GM21786 (cell line): ENCODE measurements around the gene HOXA6.

ENCODE experiments used
- ATAC-seq: cut with Tn5 transposase; IDR thresholded peaks from one replicate; pipeline ENCODE4 v1.9.1; 2021; ENCODE audit not compliant: unreplicated experiment

HOXA6 gene

DNA sequence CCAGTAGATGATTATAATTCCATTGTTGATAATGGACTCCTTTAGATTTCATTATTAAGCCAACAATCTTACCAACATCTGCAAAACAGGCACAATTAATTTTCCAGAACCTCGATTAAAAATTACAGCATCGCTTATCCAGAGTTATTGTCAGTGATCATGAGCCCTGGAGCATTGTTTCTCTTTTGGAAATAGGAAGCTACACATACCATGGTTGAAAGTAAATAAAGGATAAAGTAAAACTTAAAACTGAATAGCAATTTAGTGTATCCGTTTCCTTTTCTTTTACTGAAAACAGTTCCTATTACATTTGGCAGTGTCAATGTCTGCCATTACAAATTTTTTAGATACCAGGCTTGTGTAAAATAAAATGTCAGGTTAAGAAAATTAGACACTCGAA is 35.2 kb downstream of the HOXA6 start:
- no peak for ATAC-seq

DNA sequence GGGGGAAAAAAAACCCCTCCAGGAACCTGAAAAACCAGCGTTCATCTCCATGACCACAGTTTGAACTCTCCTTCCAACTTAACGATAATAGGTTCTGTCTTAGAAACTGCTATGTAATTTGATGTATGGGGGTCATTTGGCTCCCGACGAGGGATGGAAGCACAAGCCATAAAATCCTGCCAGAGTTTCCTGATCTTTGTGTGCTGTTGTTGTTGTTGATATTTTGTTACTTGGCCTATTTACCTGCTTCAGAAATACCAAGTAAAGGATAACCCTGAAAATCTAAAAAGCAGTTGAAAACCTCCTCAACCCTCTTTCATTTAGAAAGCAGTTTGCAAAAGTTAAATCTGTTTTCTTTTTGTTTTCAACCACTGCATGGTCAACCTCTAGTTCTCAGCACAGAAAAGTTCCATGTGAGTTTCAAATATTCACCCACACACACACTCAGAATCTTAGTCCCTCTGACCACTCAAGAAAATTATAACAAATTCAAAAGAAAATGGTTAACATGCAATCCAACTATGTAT is 35.8 kb downstream of the HOXA6 start:
- ATAC-seq, result no peak

DNA sequence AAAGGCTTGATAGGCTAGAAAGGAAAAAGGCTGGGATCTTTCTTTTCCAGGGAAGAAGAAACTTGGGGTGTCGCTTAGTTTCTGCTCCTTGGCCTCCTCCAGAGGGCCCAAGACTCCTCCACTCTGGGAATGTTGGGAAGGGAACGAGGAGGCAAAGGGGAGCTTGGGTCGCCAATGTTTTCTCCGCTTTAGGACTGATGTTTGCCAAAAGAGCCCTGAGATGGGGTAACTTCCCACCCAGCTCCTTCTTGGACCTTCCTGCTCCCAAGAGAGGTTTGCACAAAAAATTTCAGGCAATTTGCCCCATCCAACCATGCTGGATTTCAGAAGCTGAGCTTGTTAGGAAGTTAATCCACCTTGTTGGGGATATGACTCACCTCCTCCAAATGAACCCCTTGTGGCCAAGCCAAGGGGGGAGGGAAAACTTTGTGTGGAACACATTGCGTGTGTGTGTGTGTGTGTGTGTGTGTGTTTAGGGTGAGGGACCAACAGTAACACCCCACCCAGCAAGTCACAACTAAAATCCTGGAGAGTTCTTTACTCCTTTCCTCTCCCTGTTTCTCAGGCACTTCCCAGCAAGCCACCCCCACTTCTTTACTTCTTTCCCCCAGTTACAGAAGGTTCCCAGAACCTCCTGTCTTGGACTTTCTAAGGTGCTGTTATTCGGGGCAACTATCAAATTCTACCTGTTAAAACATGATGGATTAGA is 36.4 kb downstream of the HOXA6 start:
- ATAC-seq, result no peak

DNA sequence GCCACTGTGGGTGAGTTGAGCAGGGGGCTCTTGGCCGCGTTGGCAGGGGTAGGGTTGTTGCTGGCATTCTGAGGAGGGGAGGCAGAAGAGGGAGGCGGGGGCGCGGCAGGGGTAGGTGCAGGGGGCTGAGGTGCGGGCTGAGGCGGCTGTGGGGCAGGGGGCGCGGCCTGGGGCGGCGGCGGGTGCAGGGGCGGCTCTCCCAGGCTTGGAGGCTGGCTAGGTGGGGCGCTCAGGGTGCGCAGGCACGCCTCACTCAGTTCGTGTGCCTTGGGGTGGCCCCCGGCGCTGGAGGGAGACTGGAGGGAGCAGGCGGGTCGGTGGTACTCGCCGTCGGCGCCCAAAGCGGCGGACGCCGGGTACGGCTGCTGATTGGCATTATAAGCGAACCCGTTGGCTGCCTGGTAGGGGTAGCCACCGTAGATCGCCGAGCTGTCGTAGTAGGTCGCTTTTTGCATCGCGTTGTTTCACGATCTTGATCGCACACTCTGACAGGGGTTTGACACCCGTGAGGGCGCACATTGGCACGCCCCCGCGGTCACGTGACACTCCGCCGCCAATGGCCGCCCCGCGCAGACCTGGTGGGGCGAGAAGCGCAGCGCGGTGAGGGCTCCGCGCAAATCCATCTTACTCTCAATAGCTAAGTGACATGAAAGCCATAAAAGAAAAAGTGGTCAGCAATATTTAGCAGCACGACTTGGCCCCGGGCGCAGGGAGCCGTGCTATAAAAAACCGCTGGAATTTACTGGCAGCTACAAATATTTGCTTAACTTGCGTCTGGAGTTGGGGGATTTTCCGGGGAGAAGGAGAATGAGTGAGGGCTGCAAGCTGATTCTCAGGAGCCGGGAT is 37.2 kb downstream of the HOXA6 start:
- no peak for ATAC-seq

DNA sequence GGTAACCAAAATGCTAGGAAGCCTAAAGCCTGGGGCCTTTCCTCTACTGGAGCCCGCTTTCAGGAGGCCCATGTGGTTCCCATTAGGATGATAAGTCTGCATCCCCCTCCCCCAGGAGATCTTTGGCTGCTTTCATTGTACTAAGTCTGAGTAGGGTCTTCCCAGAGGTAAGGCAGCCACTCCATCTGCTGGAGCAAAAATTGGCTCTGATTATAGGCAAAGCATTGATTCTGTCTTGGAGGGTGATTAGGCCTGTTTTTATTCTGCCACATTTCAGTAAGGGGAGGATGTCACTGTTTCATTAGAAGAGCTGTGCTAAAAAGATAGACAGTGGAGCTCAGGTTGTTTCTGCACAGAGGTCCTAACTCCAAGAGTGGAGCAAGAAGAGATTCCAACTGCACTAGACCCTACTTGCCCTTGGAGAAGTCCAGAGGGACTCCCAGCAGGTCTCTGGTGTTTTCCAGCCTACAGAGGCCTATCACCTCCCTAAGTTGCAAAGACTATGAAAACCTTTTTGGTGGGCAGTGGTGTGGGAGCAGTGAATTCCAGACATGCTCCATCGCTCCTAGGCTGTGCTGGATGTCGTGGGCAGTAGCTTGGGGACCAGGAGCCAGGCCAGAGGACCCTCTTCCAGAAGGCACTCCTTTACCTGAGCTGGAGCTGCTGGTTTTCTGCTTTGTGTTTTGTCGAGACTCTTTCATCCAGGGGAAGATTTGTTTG is 37.9 kb downstream of the HOXA6 start:
- no peak for ATAC-seq

DNA sequence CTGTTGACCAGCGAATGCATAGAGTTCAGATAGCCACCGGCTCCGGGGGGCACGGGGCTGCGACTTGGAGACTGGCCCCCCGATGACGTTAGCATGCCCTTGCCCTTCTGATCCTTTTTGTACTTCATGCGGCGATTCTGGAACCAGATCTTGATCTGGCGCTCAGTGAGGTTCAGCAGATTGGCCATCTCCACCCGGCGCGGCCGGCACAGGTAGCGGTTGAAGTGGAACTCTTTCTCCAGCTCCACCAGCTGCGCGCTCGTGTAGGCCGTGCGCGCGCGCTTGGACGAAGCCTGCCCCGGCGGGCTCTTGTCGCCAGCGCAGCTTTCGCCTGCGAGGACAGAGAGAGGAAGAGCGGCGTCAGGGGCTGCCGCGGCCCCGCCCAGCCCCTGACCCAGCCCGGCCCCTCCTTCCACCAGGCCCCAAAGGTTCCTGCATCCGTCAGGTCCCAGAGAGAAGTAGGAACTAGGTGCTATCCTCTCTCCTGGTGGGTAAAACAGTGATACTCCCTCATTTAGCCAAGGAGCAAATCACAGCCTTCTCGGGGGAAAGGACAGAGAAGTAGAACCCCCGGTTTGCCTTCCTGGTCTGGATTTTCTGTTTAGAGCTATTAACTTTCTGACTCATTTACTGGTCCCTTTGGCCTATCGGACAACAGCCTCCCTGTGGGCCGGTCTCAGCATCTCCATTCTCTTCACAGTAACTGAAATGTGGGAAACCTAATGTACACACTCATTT is 39.0 kb downstream of the HOXA6 start:
- no peak for ATAC-seq

DNA sequence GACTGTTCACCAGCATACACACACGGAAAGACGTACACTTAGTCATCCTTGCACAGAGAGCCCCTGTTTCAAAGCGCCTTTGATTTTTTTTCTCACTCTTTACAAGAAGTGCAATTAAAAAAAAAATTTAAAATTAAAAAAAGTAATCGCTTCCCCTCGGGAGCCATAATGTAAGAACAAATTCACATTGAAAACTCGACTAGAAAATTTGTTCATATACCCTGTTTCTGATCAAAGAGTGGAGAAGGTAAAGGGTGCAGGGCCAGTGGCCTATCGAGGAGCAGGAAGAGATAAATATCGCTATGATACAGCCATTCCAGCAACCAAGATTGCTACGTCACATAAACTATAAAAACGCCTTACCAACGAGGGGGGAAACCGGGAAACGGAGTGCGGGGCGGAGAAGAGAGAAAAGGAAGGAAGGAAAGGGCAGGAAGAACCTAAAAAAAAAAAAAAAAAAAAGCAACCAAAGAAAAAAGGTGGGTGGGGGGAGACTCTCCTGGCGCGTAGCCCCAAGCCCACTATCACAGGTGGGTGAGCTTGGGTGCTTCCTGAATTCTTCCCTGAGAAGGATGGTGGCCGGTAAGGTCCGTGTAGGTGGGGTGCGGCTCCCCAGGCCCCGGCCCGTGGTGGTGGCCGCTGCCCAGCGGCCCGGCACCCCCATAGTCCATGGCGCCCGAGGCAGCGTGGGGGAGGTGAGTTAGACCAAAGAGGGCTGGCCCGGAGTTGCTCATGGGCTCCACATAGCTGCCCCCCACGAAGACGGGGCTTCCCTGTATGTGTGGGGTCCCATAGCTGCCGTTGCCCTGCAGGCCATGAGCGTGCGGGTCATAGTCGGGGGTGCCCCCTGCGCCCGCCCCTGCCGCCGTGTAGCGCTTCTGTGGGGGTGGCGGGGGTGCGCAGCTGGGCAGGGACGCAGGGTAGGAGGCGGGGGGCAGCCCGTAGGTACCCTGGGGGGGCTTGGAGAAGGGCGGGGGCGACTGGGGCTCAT is 39.9 kb downstream of the HOXA6 start:
- ATAC-seq, result no peak

DNA sequence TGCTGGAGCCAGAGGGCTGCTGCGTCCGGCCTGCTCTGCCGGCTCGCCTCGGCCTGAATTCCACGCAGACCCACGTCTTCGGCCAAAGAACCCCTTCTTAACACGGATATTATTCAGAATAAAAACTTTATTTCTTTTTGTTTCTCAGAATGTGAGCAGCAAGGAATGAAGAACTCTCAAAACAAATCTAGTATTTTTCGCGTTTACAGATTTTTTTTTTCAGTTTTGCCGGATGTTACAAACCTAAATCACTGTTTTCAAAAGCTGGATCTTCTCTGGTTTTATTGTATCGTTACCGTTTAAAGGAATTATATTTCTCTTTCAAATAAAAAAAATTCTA is 40.7 kb downstream of the HOXA6 start:
- ATAC-seq, result no peak

DNA sequence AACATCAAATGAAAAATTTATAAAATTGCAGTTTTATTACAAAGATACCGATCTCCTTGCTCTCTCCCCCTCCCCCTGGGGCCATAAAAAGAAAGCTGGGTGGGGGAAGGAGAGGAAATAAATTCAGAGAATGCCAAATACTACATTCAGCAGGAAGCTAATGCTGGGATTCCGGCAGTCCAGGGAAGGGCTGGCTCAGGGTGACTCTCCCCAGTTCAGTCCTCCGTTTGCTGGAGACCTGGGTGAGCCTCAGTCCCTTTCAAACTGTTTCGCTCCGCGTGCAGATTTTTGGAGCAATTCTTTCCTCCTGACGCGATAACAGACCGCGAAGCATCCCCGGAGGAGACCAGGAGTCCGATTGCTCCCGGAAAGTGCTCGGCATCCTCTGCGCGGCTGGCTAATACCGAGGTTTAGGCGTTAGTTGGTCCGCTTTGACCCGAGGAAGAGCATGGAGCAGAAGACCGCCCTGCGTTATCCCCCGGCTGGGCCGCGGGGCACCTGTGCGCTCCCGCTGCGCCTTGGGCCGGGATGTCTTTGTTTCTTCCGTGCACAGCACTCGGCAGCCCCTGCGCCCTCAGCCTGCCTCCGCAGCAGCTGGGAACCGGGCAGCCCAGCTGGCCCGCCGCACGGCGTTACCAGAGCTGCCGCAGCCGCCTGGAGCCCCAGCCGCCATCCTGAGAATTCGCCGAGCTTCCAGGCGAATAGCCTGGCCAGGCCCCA is 41.2 kb downstream of the HOXA6 start:
- ATAC-seq, result no peak

DNA sequence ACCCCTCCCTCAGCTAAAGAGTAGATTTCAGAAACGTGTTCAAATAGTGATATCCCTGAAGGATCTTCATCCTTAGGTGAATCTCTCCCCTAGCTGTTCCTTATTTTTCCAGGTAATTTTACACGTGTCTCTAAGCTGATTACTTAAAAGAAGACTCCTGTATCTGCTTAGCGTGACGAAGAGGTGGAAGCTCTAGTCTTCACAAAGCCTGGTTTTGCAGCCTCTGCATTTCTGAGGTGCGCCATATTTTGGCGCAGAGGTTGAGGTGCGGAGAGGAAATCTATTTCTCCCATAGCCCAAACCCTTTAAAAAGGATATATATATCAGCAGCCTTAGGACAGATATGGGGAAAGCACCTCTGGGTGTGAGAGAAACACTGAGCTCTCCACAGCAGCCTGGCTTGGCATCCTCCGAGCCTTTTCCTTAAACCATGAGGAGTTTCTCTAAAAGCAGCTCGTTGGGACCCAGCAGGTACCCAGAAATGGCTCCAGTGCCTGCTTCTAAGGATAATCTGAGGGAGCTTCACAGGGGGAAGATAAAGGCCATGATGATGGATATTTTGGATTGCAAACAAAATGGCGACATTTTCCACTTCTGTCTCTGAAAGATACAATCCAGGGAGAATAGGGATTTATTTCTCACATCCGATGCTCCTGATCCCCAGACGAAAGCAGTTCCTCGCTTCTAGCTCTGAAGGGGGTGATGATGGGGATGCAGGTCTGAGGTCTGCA is 42.1 kb downstream of the HOXA6 start:
- no peak for ATAC-seq

DNA sequence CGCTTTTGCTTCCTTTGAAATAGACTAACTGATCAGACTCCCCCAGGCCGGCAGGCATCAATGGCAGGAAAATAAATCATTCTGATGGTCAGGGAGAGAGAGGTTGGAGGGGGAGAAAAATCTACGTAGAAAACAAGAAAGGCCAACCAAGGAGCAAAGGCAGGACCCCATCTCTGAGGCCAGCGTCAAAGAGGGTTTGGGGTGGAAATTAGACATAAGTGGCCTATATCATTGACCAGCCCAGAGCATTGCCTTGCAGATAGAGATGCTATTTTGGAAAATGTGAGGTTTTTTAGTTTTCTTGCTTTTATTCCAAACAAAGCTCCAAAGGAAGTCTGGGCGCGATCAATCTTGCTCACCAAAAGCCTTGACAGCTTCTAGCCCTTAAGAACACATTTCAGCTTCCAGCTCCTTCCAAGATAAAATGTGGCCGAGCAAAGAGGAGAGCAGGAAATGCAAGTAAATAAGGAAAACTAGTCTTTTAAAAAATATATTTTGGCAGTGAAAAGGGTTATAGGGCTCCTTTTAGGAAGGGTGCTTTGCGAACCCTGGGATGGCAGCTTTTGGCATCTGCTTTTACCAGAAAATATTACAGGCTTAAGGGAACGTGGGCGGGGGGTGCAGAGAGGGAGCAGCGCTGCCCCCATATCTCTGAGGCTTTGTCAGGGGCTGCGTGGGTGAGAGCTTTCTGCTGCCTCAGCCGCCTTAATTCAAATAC is 43.1 kb downstream of the HOXA6 start:
- no peak for ATAC-seq

DNA sequence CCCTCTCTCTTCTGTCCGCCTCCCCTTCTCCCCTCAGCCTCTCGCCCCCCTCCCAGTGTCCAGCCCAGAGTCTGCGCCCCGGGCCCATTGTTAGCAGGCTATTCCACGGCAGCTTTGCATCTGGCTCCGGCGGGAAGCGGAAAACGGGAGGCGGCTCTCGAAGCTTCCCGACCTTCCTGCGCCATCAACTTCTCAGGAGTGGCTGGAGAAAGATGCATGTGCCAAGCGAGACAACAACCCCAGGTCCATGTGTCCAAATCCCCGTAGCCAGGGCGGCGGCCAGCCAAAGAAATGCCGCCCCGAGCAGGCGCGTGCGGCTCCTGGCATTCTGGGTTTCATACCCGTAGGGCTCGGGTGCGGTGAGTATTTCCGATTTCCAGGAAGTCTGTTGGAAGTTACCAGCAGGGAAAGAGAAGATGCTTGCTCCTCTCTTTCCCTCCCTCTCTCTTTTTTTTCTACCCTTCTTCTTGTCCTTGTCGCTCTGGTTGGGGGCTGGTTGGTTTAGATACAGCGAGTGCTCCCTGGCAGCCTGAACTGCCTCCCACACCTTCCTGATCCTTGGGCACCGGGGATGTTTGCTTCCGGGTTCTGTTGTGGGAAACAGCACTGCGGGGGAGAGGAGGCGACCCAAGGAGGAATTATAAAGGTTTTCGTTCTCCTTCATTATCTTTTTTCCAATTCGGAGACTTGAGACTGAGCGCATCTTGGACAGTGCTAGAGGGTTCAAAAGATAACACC is 43.9 kb downstream of the HOXA6 start:
- no peak for ATAC-seq

DNA sequence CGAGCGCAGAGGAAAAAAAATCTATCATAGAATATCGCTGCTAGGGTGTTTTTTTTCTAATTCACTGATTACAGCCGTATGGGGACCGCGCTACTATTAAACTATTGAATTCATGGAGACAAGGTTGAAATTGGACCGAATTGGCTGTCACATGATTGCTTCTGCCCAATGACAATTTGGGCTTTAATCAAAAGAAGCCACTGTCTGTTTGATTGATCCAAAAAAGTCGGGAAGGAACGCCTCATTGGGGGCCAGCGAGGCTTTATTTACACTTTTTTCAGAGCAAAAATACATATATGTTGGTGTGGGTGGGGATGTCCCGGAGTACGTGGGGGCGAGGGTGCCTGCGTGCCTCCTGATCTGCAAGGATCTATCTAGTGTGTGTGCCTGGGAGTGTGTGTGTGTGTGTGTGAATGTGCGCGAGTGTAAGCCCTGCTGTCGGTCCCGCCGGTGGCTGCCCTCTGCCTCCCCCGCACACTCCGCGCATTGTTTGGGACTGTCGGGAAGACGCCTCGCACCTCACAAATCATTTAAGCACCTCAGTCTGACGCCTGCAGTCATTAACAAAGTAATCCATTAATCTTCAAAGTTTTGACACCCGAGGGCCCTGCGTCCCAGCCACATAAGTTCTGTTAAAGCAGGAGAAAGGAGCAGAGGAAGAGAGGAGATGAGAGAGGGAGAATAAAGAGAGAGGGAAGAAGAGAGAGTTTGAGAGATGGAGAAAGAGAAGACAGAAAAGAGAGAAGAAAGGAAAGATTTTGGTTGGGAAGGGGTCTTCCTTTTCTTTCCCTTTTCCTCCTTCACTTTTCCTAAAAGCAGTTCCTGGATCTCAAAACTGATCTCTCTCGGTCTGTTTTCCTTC is 44.8 kb downstream of the HOXA6 start, which contains the start of gene HOXA2:
TSS of gene HOXA2 (minus strand) at position 103 of the 862 bp plus-strand sequence. CDS start 183 bp downstream, outside the sequence.
- ATAC-seq, result no peak

DNA sequence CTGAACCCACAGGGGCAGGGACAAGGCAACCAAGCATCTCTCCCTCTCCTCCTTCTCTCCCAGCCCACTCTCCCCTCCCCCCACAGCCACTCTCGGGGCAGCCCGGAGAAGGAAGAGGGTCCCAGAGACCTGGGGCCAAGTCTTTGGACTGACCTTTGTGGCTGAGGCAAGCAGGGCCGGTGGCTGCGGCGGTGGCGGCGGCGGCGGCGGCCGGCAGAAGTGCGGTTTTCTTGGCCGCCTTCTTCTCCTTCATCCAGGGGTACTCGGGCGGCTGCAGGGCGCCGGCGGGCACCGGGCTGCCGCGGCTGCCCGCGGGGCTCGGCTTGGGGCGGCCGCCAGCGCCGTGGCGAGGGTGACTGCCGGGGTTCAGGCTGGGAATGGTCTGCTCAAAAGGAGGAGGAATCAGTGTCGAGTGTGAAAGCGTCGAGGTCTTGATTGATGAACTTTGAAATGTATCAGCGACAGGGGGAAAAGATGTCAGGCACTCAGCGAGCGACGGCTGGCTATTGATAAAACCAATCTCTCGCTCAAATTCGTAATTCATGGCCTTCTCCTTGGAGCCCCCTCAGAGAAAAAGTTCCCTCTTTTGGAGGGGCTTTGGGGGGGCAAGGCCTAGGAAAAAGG is 45.5 kb downstream of the HOXA6 start:
- ATAC-seq, result no peak

DNA sequence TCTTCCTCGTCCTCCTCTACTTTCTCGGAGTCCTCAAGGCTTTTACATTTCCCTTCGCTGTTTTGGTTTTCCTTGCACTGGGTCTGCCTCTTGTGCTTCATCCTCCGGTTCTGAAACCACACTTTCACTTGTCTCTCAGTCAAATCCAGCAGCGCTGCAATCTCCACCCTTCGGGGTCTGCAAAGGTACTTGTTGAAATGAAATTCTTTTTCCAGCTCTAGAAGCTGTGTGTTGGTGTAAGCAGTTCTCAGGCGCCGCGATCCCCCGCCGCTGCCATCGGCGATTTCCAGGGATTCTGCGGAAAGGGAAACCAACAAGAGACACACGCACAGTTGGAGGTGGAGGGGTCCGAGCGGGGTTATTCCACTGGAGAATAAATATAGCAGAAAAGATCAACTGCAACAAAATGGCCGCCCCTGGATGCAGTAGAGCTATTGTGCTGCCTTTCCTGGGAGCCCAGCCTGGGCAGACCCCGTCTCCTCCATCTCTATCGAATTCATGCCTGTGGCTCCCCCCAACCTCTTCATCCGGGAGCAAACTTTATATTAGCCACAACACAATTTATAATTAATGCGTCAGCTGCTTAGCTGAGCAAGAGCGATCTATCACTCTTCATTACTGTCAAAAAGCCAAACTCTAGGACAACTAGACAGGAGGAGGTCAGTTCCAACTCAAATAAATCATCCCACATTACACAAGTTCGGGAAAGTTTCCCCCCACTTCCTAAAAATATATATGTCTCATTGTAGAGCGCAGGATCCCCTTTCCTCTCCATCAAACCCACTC is 46.2 kb downstream of the HOXA6 start:
- ATAC-seq, result no peak
